ENCODE results near the gene NKX6-2.

DNA sequence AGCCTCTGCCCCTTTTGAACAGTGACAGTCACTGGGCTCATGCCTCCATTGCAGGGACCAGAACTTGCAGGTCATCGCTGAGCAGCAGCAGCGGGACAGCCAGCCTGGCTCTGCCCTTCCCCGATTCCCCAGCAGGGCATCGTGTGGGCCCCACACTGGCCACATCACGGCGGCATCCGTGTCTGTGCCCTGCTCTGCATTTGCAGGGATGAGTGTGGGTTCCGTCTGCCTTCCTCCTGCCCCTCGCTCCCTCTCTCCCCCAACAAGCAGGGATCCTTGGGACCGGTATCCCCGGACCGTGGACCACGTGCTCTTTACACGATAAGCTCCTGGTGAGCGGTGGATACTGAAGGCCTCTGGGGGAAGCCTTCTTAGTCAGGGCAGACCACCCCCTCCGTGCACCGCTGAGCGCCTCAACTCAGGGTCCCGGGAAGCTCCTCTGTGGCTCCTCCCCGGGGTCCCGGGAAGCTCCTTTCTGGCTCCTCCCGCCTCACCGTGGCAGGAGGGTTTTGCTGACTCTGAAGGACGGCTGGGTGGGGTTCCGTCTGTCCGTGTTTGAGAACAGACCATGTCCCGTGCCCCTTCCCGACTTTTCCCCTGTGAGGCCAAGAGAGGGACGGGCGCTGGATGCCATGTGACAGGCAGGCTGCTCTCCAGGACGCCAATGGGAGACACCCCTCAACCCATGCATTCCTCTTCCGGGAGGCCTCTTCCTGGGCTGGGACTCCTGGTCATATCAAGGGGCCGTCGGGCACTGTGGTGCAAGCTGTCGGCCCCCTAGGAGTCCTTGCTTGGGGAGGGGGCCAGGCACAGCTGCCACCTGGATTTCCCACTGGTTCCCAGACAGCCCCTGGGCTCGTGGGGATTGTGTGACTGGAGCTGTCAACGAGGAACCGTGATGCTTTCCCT is 23.5 kb upstream of the NKX6-2 start:
- TF ChIP-seq CTCF (IDR thresholded peaks at IDR 0.05; ENCODE audit: control extremely low read depth in 1 of 3, insufficient read depth in 1 of 3, low read depth in 1 of 3, low read length in 3 of 3): no peak
- no peak for TF ChIP-seq CEBPB (IDR thresholded peaks at IDR 0.05; ENCODE audit: low read depth, low read length)
- TF ChIP-seq EZH2 (IDR thresholded peaks at IDR 0.05; ENCODE audit: low read depth, low read length, severe bottlenecking): no peak
- no peak for TF ChIP-seq POLR2A (IDR thresholded peaks at IDR 0.05; ENCODE audit: control extremely low read depth in 1 of 2, low read depth in 2 of 2, low read length in 2 of 2)
- no peak for TF ChIP-seq POLR2AphosphoS5 (IDR thresholded peaks at IDR 0.05; ENCODE audit: low read depth, low read length)
- TF ChIP-seq EGR1 (IDR thresholded peaks at IDR 0.05; ENCODE audit: borderline replicate concordance, low read depth, low read length): no peak
- TF ChIP-seq RXRA (IDR thresholded peaks at IDR 0.05; ENCODE audit: insufficient read depth, low read depth, low read length): no peak
- TF ChIP-seq, protein P1, sequence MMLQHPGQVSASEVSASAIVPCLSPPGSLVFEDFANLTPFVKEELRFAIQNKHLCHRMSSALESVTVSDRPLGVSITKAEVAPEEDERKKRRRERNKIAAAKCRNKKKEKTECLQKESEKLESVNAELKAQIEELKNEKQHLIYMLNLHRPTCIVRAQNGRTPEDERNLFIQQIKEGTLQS (IDR thresholded peaks at IDR 0.05; ENCODE audit: insufficient read depth, low read depth, low read length): no peak
- TF ChIP-seq SUZ12 (IDR thresholded peaks at IDR 0.05; ENCODE audit: low read length): no peak
- no peak for TF ChIP-seq RBBP5 (IDR thresholded peaks at IDR 0.05; ENCODE audit: borderline replicate concordance, low read depth, low read length)

Measured in H1 (cell line).